ENCODE data around the gene MIS12.

The MIS12 gene

DNA sequence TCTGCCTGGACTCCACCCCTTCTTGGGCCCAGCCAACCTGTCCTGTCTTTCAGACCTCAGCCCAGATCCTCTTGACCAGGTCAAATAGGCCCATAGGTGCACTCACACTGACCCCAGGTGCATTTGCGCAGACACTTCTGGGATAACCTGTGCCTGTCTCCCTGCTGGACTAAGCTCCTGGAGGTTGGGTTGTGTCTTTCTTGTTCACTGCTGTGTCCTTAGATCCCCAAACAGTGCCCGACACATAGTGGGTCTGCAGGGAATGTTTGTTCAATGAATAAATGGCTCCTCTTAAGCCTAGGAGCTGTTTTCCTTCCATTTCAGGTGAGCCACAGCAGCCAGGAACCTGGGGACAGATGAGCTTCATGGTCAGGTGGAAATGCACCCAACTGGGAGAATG lies 49.1 kb downstream of the MIS12 start:
- no peak for DNase-seq (ENCODE audit: low spot score)

DNA sequence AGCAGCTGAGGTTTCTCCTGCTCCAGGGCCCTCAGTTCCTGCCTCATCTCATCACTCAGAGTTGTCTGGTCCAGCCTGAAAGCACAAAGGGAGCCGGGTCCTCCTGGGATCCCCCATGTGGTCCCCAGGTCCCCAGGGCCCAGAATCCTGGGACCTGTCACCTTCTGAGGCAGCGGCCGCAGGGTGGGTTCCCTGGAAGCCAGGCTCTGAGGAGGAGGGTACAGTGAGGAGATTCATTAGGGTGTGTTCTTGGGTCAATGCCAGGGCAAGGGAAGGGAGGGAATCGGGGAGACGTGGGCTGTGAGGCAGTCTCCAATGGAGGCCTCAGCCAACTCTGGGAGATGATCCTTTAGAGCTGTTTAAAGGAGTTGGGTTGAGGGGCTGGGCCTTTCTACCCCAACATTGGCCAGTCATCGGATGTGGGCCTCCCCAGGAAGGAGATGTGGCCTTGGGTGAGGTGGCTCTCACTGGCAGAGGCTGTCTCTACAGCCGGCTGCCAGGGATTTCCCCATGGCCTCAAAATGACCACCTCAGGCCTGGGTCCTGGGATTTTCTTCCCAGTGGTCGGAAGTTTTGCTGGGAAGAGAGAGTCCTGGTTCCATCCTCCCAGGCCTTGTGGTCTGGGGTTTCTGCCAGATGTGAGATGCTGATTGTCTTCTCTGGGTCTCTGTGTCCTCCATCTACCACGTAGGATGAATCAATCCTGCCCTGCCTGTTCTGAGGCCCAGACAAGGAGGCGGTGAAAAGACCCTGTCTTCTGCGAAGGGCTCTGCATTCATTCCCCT lies 50.7 kb downstream of the MIS12 start:
- no peak for DNase-seq (ENCODE audit: low spot score)

DNA sequence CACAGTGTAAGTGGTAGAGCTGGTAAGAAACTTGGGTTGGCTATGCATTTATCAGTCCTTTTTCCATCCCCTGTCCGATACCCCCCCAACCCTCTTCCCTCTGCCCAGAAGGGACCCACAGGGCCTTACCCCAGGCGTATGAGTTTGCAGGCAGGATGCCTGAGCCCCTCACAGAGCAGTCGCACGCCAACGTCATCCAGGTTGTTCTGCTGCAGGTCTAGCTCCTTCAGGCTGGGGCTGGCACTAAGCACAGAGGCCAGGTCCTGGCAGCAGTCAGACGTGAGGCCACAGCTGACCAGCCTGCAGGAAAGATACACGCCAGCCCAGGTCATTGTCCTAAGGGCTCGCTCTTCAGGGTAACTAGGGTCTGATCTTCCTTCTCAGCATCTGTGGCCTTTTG lies 52.9 kb downstream of the MIS12 start:
- no peak for DNase-seq (ENCODE audit: low spot score)

DNA sequence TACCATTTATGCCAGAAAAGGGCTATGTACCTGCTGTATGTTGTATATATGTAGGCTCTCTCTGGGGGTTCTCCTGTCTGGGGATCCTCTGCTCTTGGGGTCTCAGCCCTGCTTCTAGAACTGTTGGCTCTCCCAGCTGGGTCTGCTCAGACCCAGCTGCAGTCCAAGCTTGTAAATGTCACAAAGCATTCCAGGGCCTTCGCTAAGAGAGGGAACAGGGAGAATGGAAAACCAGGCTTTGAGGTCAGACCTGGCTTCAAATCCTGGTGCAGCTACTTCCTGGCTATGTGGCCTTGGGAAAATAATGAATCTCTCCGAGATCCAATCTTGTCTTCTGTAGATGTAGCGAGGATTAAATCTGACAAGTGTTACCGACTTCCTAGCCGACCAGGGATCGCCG lies 54.0 kb downstream of the MIS12 start:
- no peak for DNase-seq (ENCODE audit: low spot score)
